Raji (cell line): ENCODE data around the gene PDGFA.

Source experiments
- POLR2A ChIP-seq: IDR thresholded peaks from 2 replicates; pipeline ENCODE4 v1.6.1; 2011; ENCODE audit warnings: low read depth, low read length, control low read depth; ENCODE audit not compliant: insufficient read depth

PDGFA gene

GRCh38 chr7:519484-520390 is at the start of gene PDGFA:
TSS of gene PDGFA (minus strand) at chr7:519846. CDS start at chr7:519001, 845 bp downstream.
- TF ChIP-seq POLR2A = no peak

GRCh38 chr7:568031-568951 is 48.6 kb upstream of the PDGFA start:
- TF ChIP-seq POLR2A = no peak

- TF ChIP-seq POLR2A = no peak
These were observed 47.7 kb upstream of the PDGFA start for GRCh38 chr7:567305-567883.

- no peak for TF ChIP-seq POLR2A
These were observed 46.5 kb upstream of the PDGFA start for GRCh38 chr7:566100-566499.

GRCh38 chr7:564176-564865 is 44.7 kb upstream of the PDGFA start:
- no peak for TF ChIP-seq POLR2A

- no peak for TF ChIP-seq POLR2A
These were observed 44.1 kb upstream of the PDGFA start for GRCh38 chr7:563629-564170.

- no peak for TF ChIP-seq POLR2A
These were observed 43.4 kb upstream of the PDGFA start for GRCh38 chr7:562789-563628.

GRCh38 chr7:562374-562675 is 42.7 kb upstream of the PDGFA start:
- no peak for TF ChIP-seq POLR2A

GRCh38 chr7:561631-562373 is 42.2 kb upstream of the PDGFA start:
- no peak for TF ChIP-seq POLR2A

- no peak for TF ChIP-seq POLR2A
These were observed 41.5 kb upstream of the PDGFA start for GRCh38 chr7:560966-561630.

- no peak for TF ChIP-seq POLR2A
These were observed 39.7 kb upstream of the PDGFA start for GRCh38 chr7:559396-559705.

- TF ChIP-seq POLR2A = no peak
These were observed 37.9 kb upstream of the PDGFA start for GRCh38 chr7:557558-557881.
